Aorta (tissue), 5 donors: ENCODE results near the gene PROC. TPM values are rescaled to one million over a fixed set of nuclear protein-coding genes. Genes with fewer than 3 reads are reported as not detected.

Experiments used
- ATAC-seq: fragments of 200-7000 bp; cut with Tn5 transposase; one replicate; pipeline ENCODE4 v1.9.1; 2022; ENCODE audit warnings: moderate library complexity; ENCODE audit not compliant: low FRiP score
- DNase-seq, 2 donors: peaks; one replicate each; pipeline ENCODE4 v3.0.0-alpha.2; 2020
- H3K27ac ChIP-seq, 2 donors: one replicate each; pipeline ENCODE4 v1.5.1; 2013; ENCODE audit warnings: low read length in 2 of 2, mild to moderate bottlenecking in 2 of 2, moderate library complexity in 2 of 2, control low read depth in 1 of 2, inconsistent platforms in 1 of 2, low read depth in 1 of 2
- H3K27me3 ChIP-seq, 2 donors: one replicate each; pipeline ENCODE4 v1.6.1; 2013; ENCODE audit warnings: control low read depth in 1 of 2, low read length in 1 of 2, mild to moderate bottlenecking in 1 of 2, moderate library complexity in 1 of 2; ENCODE audit not compliant: insufficient read depth in 2 of 2, control insufficient read depth in 1 of 2
- H3K36me3 ChIP-seq, 2 donors: one replicate each; pipeline ENCODE4 v1.6.1; 2013; ENCODE audit warnings: control low read depth in 1 of 2, low read length in 1 of 2, mild to moderate bottlenecking in 1 of 2; ENCODE audit not compliant: insufficient read depth in 2 of 2, control insufficient read depth in 1 of 2
- H3K4me1 ChIP-seq, 2 donors: one replicate each; pipeline ENCODE4 v1.6.1; 2013; ENCODE audit warnings: low read length in 2 of 2, control low read depth in 1 of 2, mild to moderate bottlenecking in 1 of 2, moderate library complexity in 1 of 2; ENCODE audit not compliant: insufficient read depth in 2 of 2, control insufficient read depth in 1 of 2
- H3K4me3 ChIP-seq, 2 donors: one replicate each; pipeline ENCODE4 v1.5.1; 2013; ENCODE audit warnings: low read length in 2 of 2, control low read depth in 1 of 2, mild to moderate bottlenecking in 1 of 2
- H3K9me3 ChIP-seq: one replicate; pipeline ENCODE4 v1.6.1; 2013; ENCODE audit warnings: mild to moderate bottlenecking, low read length; ENCODE audit not compliant: control insufficient read depth
- WGBS, 2 donors: extraction: QIAGEN DNeasy Blood & Tissue Kit; methylation state at CpG; one replicate each; pipeline ENCODE4 v1.1.7; 2013; 5-methylcytosine and 5-hydroxymethylcytosine counted together
- intact Hi-C, 2 donors: fragments of 100-400 bp; cut with DNase I; formaldehyde crosslinking; loops; one replicate each; pipeline versions ENCODE4 v1.14.2 to v1.15.0; 2022
- polyA plus RNA-seq, 2 donors: library from polyadenylated mRNA; stranded (reverse); fragments of 200-250 nt; gene quantifications; one replicate each; pipeline ENCODE4 v1.2.3, GENCODE V29; 2013
- total RNA-seq, 2 donors: library from RNA; stranded (reverse); fragmentation: NEBNext Ultra II Directional; extraction: Animal tissue kit (Norgen Biotek cat#: 25700); gene quantifications; one replicate each; pipeline ENCODE4 v1.2.1, GENCODE V29; 2021
- donor health status: healthy with polysubstance abuse.
- donor health status: Bipolar disorder and iron deficiency.
- donor health status: DM: no; HTN: no; CAD: no.
- donor health status: DM: no; HTN: no; CAD: no.
- donor health status: DM: yes; HTN: yes; CAD: no.

The PROC gene
- total and polyA plus RNA-seq, 4 donors, result 0.26 to 0.58 (median 0.50) TPM; not detected in 1

DNA sequence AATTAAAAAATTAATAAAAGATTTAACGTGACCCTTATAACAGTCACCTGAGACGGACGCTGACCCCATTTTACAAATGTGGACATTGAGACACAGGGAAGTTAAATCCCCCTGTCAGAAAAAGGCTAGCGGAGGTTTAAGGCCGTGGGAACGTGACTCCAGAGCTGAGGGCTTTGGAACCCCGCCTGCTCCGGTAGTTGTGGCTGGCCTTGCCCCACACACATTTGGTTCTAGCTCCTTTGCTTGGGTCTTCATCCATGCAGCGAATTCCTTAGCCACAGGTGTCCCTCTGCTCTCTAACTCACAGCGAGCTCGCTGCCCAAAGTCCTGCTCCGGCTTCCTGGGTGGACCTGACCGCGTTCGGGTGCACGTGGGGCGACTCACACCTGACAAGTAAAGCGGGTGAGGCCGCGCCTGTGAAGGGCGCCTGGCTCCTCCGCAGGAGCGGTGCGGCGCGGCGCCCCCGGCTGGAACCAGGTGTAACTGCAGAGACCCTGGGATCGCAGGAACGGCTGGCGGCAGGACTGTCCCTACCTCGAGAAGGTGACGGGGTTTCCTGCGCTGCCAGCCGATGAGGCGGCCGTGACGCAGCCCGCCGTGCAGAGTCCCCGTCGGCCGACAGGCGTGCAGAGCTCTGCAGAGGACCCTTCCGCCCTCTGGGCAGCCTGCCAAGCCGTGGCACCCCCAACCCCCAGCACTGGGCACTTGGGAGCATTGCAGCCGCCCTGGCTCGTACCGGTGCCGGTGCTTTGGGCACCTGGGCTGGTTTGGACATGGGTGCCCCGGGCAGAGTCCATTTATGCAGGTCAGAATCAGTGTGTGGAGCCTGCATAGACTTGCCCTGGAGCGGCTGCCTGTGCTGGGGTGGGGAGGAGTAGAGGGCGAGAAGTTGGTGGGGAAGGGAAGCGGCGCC lies 2.4 kb upstream of the PROC start:
- Histone ChIP-seq H3K27ac (no peak overlapping the region), H3K4me3 (no peak overlapping the region), H3K4me1 (peaks cover 2 to 3% of the 10 kb centered on the region in 2 donors), H3K27me3 (no peaks in the 10 kb centered on the region), H3K36me3 (no peaks in the 10 kb centered on the region), H3K9me3 (no peaks in the 10 kb centered on the region)
- intact Hi-C loops, result loop anchor here in 1 of 2 donors (5.0 to 10.0 kb wide), 2 partner anchors 34 to 51 kb away; no protein-coding TSS in a partner anchor
- 15 to 18% methylated on average over 55 of the region's 55 CpGs for WGBS, 2 donors
- DNase-seq (peak; percentile 76 to 87), ATAC-seq (peak; percentile 54)

DNA sequence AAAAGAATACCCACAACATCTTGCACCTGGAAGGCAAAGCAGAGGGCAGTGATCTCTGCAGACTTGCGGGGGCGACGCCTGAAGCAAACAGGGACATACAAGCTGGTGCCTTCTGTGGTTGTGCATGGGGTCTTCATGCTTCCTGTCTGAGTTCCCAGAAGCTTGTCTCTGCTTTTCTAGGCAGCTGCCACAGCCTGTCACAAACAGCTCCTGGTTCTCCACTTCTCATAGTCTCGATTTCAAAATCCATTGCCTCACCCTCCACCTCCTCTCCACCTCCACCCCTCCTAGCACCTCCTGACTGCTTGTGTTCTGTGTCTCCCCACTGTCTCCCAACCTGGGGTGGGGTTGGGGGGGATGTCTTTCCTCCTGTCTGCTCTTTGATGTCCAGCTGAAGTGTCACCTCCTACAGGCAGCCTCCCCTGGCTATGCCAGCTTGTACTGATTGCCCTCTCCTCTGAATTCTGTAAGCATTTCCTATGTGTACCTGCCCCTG lies 1.7 kb upstream of the PROC start:
- intact Hi-C loops, result loop anchor here in 1 of 2 donors (5.0 to 10.0 kb wide), 2 partner anchors 34 to 52 kb away; no protein-coding TSS in a partner anchor
- Histone ChIP-seq H3K4me1 (peaks cover 2 to 3% of the 10 kb centered on the region in 2 donors), H3K27me3 (no peaks in the 10 kb centered on the region), H3K4me3 (no peak overlapping the region), H3K27ac (no peak overlapping the region), H3K36me3 (no peaks in the 10 kb centered on the region), H3K9me3 (no peaks in the 10 kb centered on the region)
- DNase-seq, result no peak
- no peak for ATAC-seq
- WGBS, 2 donors, result 58 to 62% methylated on average over 4 of the region's 4 CpGs

DNA sequence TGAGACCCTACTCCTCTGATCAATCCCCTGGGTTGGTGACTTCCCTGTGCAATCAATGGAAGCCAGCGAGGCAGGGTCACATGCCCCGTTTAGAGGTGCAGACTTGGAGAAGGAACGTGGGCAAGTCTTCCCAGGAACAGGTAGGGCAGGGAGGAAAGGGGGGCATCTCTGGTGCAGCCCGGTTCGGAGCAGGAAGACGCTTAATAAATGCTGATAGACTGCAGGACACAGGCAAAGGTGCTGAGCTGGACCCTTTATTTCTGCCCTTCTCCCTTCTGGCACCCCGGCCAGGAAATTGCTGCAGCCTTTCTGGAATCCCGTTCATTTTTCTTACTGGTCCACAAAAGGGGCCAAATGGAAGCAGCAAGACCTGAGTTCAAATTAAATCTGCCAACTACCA lies 821 bp upstream of the PROC start:
- no peak overlapping the region for H3K4me3 ChIP-seq
- intact Hi-C loops, result loop anchor here in 1 of 2 donors (5.0 to 10.0 kb wide), 2 partner anchors 35 to 53 kb away; no protein-coding TSS in a partner anchor
- H3K27me3 ChIP-seq, result no peaks in the 10 kb centered on the region
- DNase-seq (no peak), ATAC-seq (no peak)
- WGBS, 2 donors, result 86 to 88% methylated on average over 8 of the region's 8 CpGs
- no peaks in the 10 kb centered on the region for H3K36me3 ChIP-seq
- H3K27ac ChIP-seq, result no peak overlapping the region
- no peaks in the 10 kb centered on the region for H3K9me3 ChIP-seq
- H3K4me1 ChIP-seq, result peaks cover 0 to 3% of the 10 kb centered on the region in 2 donors

DNA sequence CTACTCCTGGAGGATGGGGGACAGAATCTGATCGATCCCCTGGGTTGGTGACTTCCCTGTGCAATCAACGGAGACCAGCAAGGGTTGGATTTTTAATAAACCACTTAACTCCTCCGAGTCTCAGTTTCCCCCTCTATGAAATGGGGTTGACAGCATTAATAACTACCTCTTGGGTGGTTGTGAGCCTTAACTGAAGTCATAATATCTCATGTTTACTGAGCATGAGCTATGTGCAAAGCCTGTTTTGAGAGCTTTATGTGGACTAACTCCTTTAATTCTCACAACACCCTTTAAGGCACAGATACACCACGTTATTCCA lies 844 bp downstream of the PROC start:
- Histone ChIP-seq H3K27me3 (no peaks in the 10 kb centered on the region), H3K27ac (no peak overlapping the region), H3K4me3 (no peak overlapping the region), H3K9me3 (no peaks in the 10 kb centered on the region), H3K36me3 (no peaks in the 10 kb centered on the region), H3K4me1 (peaks cover 0 to 3% of the 10 kb centered on the region in 2 donors)
- no peak for ATAC-seq
- 86 to 90% methylated on average over 4 of the region's 4 CpGs for WGBS, 2 donors
- intact Hi-C loops, result loop anchor here in 1 of 2 donors (5.0 to 10.0 kb wide), 2 partner anchors 37 to 54 kb away; no protein-coding TSS in a partner anchor
- DNase-seq, result no peak

DNA sequence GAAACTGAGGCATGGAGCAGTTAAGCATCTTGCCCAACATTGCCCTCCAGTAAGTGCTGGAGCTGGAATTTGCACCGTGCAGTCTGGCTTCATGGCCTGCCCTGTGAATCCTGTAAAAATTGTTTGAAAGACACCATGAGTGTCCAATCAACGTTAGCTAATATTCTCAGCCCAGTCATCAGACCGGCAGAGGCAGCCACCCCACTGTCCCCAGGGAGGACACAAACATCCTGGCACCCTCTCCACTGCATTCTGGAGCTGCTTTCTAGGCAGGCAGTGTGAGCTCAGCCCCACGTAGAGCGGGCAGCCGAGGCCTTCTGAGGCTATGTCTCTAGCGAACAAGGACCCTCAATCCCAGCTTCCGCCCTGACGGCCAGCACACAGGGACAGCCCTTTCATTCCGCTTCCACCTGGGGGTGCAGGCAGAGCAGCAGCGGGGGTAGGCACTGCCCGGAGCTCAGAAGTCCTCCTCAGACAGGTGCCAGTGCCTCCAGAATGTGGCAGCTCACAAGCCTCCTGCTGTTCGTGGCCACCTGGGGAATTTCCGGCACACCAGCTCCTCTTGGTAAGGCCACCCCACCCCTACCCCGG lies 1.3 kb downstream of the PROC start:
- no peak overlapping the region for H3K4me3 ChIP-seq
- no peaks in the 10 kb centered on the region for H3K27me3 ChIP-seq
- DNase-seq (no peak), ATAC-seq (no peak)
- intact Hi-C loops, result loop anchor here in 1 of 2 donors (5.0 to 10.0 kb wide), 3 partner anchors 37 to 145 kb away; no protein-coding TSS in a partner anchor
- H3K36me3 ChIP-seq, result no peaks in the 10 kb centered on the region
- H3K9me3 ChIP-seq, result no peaks in the 10 kb centered on the region
- peaks cover 0 to 3% of the 10 kb centered on the region in 2 donors for H3K4me1 ChIP-seq
- 51 to 58% methylated on average over 15 of the region's 15 CpGs for WGBS, 2 donors
- no peak overlapping the region for H3K27ac ChIP-seq

DNA sequence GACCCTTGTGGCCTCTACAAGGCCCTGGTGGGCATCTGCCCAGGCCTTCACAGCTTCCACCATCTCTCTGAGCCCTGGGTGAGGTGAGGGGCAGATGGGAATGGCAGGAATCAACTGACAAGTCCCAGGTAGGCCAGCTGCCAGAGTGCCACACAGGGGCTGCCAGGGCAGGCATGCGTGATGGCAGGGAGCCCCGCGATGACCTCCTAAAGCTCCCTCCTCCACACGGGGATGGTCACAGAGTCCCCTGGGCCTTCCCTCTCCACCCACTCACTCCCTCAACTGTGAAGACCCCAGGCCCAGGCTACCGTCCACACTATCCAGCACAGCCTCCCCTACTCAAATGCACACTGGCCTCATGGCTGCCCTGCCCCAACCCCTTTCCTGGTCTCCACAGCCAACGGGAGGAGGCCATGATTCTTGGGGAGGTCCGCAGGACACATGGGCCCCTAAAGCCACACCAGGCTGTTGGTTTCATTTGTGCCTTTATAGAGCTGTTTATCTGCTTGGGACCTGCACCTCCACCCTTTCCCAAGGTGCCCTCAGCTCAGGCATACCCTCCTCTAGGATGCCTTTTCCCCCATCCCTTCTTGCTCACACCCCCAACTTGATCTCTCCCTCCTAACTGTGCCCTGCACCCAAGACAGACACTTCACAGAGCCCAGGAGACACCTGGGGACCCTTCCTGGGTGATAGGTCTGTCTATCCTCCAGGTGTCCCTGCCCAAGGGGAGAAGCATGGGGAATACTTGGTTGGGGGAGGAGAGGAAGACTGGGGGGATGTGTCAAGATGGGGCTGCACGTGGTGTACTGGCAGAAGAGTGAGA lies 2.0 kb downstream of the PROC start:
- WGBS, 2 donors, result 68% methylated on average over 5 to 8 of the region's 8 CpGs
- intact Hi-C loops, result loop anchor here in 1 of 2 donors (10.0 kb wide), 1 partner anchor 145 kb away; no protein-coding TSS in a partner anchor
- ATAC-seq (no peak), DNase-seq (no peak)
- Histone ChIP-seq H3K36me3 (no peaks in the 10 kb centered on the region), H3K4me1 (no peaks in the 10 kb centered on the region), H3K27me3 (no peaks in the 10 kb centered on the region), H3K9me3 (no peaks in the 10 kb centered on the region), H3K4me3 (no peak overlapping the region), H3K27ac (no peak overlapping the region)

DNA sequence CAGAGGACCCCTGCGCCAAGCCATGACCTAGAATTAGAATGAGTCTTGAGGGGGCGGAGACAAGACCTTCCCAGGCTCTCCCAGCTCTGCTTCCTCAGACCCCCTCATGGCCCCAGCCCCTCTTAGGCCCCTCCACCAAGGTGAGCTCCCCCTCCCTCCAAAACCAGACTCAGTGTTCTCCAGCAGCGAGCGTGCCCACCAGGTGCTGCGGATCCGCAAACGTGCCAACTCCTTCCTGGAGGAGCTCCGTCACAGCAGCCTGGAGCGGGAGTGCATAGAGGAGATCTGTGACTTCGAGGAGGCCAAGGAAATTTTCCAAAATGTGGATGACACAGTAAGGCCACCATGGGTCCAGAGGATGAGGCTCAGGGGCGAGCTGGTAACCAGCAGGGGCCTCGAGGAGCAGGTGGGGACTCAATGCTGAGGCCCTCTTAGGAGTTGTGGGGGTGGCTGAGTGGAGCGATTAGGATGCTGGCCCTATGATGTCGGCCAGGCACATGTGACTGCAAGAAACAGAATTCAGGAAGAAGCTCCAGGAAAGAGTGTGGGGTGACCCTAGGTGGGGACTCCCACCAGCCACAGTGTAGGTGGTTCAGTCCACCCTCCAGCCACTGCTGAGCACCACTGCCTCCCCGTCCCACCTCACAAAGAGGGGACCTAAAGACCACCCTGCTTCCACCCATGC lies 3.0 kb downstream of the PROC start:
- no peak overlapping the region for H3K4me3 ChIP-seq
- no peaks in the 10 kb centered on the region for H3K36me3 ChIP-seq
- H3K27ac ChIP-seq, result no peak overlapping the region
- no peaks in the 10 kb centered on the region for H3K27me3 ChIP-seq
- H3K4me1 ChIP-seq, result no peaks in the 10 kb centered on the region
- ATAC-seq, result no peak
- intact Hi-C loops, result loop anchor here in 1 of 2 donors (10.0 kb wide), 1 partner anchor 144 kb away; no protein-coding TSS in a partner anchor
- H3K9me3 ChIP-seq, result no peaks in the 10 kb centered on the region
- WGBS, 2 donors, result 95 to 96% methylated on average over 15 of the region's 15 CpGs
- no peak for DNase-seq
